Measurements from ENCODE around the gene ACSBG1. TPM values are rescaled to one million over a fixed set of nuclear protein-coding genes. Genes with fewer than 3 reads are reported as not detected.
"Not testable (repeated sequence)": the region's sequence is repeated elsewhere in the genome, so short reads cannot be mapped to it uniquely, and the experiment has no call there.

Gene ACSBG1
- total RNA-seq, 1 donor from 2014 or later, result under 0.01 TPM

GRCh38 chr15:78256044-78256437 is 21.7 kb upstream of the ACSBG1 start:
- Histone ChIP-seq H3K4me3 (ENCODE audit: low read length in 3 of 3) (no peak overlapping the region), H3K9ac (ENCODE audit: low read depth in 1 of 3, low read length in 3 of 3) (no peak overlapping the region), H3K27ac (ENCODE audit: low read depth, low read length) (no peak overlapping the region), H3K27me3 (ENCODE audit: control insufficient read depth in 3 of 3, insufficient read depth in 3 of 3, low read length in 3 of 3) (no peaks in the 10 kb centered on the region), H3K4me1 (ENCODE audit: control insufficient read depth in 3 of 3, insufficient read depth in 3 of 3, low read length in 3 of 3) (no peaks in the 10 kb centered on the region), H3K36me3 (ENCODE audit: control insufficient read depth in 3 of 3, insufficient read depth in 3 of 3, low read length in 3 of 3) (no peaks in the 10 kb centered on the region), H3K9me3 (ENCODE audit: control insufficient read depth in 3 of 3, low read length in 3 of 3) (no peaks in the 10 kb centered on the region)

- Histone ChIP-seq H3K36me3 (ENCODE audit: control insufficient read depth in 3 of 3, insufficient read depth in 3 of 3, low read length in 3 of 3) (no peaks in the 10 kb centered on the region), H3K9me3 (ENCODE audit: control insufficient read depth in 3 of 3, low read length in 3 of 3) (no peaks in the 10 kb centered on the region), H3K4me1 (ENCODE audit: control insufficient read depth in 3 of 3, insufficient read depth in 3 of 3, low read length in 3 of 3) (no peaks in the 10 kb centered on the region), H3K4me3 (ENCODE audit: low read length in 3 of 3) (no peak overlapping the region), H3K9ac (ENCODE audit: low read depth in 1 of 3, low read length in 3 of 3) (no peak overlapping the region), H3K27ac (ENCODE audit: low read depth, low read length) (no peak overlapping the region), H3K27me3 (ENCODE audit: control insufficient read depth in 3 of 3, insufficient read depth in 3 of 3, low read length in 3 of 3) (no peaks in the 10 kb centered on the region)
Observed at GRCh38 chr15:78255421-78256043, 21.2 kb upstream of the ACSBG1 start.

GRCh38 chr15:78251136-78251535 is 16.8 kb upstream of the ACSBG1 start:
- Histone ChIP-seq H3K36me3 (ENCODE audit: control insufficient read depth in 3 of 3, insufficient read depth in 3 of 3, low read length in 3 of 3) (no peaks in the 10 kb centered on the region), H3K9ac (ENCODE audit: low read depth in 1 of 3, low read length in 3 of 3) (no peak overlapping the region), H3K27me3 (ENCODE audit: control insufficient read depth in 3 of 3, insufficient read depth in 3 of 3, low read length in 3 of 3) (no peaks in the 10 kb centered on the region), H3K9me3 (ENCODE audit: control insufficient read depth in 3 of 3, low read length in 3 of 3) (no peaks in the 10 kb centered on the region), H3K4me1 (ENCODE audit: control insufficient read depth in 3 of 3, insufficient read depth in 3 of 3, low read length in 3 of 3) (peaks cover 0 to 7% (median 5%) of the 10 kb centered on the region in 3 donors), H3K4me3 (ENCODE audit: low read length in 3 of 3) (no peak overlapping the region), H3K27ac (ENCODE audit: low read depth, low read length) (no peak overlapping the region)

- Histone ChIP-seq H3K9me3 (ENCODE audit: control insufficient read depth in 3 of 3, low read length in 3 of 3) (no peaks in the 10 kb centered on the region), H3K27ac (ENCODE audit: low read depth, low read length) (no peak overlapping the region), H3K9ac (ENCODE audit: low read depth in 1 of 3, low read length in 3 of 3) (no peak overlapping the region)
Observed at GRCh38 chr15:78249131-78249530, 14.8 kb upstream of the ACSBG1 start.

GRCh38 chr15:78247911-78248310 is 13.5 kb upstream of the ACSBG1 start:
- Histone ChIP-seq H3K4me1 (ENCODE audit: control insufficient read depth in 3 of 3, insufficient read depth in 3 of 3, low read length in 3 of 3) (peaks cover 0 to 14% (median 5%) of the 10 kb centered on the region in 3 donors), H3K9ac (ENCODE audit: low read depth in 1 of 3, low read length in 3 of 3) (no peak overlapping the region), H3K4me3 (ENCODE audit: low read length in 3 of 3) (no peak overlapping the region), H3K27me3 (ENCODE audit: control insufficient read depth in 3 of 3, insufficient read depth in 3 of 3, low read length in 3 of 3) (no peaks in the 10 kb centered on the region), H3K9me3 (ENCODE audit: control insufficient read depth in 3 of 3, low read length in 3 of 3) (no peaks in the 10 kb centered on the region), H3K36me3 (ENCODE audit: control insufficient read depth in 3 of 3, insufficient read depth in 3 of 3, low read length in 3 of 3) (no peaks in the 10 kb centered on the region), H3K27ac (ENCODE audit: low read depth, low read length) (no peak overlapping the region)

More at GRCh38 chr15:78249131-78249530, 14.8 kb upstream of the ACSBG1 start:
- Histone ChIP-seq H3K4me1 (ENCODE audit: control insufficient read depth in 3 of 3, insufficient read depth in 3 of 3, low read length in 3 of 3) (peaks cover 0 to 7% (median 5%) of the 10 kb centered on the region in 3 donors), H3K4me3 (ENCODE audit: low read length in 3 of 3) (no peak overlapping the region), H3K36me3 (ENCODE audit: control insufficient read depth in 3 of 3, insufficient read depth in 3 of 3, low read length in 3 of 3) (no peaks in the 10 kb centered on the region), H3K27me3 (ENCODE audit: control insufficient read depth in 3 of 3, insufficient read depth in 3 of 3, low read length in 3 of 3) (no peaks in the 10 kb centered on the region)

GRCh38 chr15:78245976-78246620 is 11.7 kb upstream of the ACSBG1 start:
- not testable (repeated sequence) for H3K4me3 ChIP-seq (ENCODE audit: low read length in 3 of 3); H3K27me3 ChIP-seq (ENCODE audit: control insufficient read depth in 3 of 3, insufficient read depth in 3 of 3, low read length in 3 of 3); H3K27ac ChIP-seq (ENCODE audit: low read depth, low read length); H3K36me3 ChIP-seq (ENCODE audit: control insufficient read depth in 3 of 3, insufficient read depth in 3 of 3, low read length in 3 of 3); H3K9me3 ChIP-seq (ENCODE audit: control insufficient read depth in 3 of 3, low read length in 3 of 3); H3K9ac ChIP-seq (ENCODE audit: low read depth in 1 of 3, low read length in 3 of 3)
- peaks cover 0 to 14% (median 5%) of the 10 kb centered on the region in 3 donors for H3K4me1 ChIP-seq (ENCODE audit: control insufficient read depth in 3 of 3, insufficient read depth in 3 of 3, low read length in 3 of 3)

GRCh38 chr15:78245392-78245791 is 11.0 kb upstream of the ACSBG1 start:
- not testable (repeated sequence) for H3K27ac ChIP-seq (ENCODE audit: low read depth, low read length); H3K9me3 ChIP-seq (ENCODE audit: control insufficient read depth in 3 of 3, low read length in 3 of 3); H3K9ac ChIP-seq (ENCODE audit: low read depth in 1 of 3, low read length in 3 of 3); H3K4me3 ChIP-seq (ENCODE audit: low read length in 3 of 3); H3K27me3 ChIP-seq (ENCODE audit: control insufficient read depth in 3 of 3, insufficient read depth in 3 of 3, low read length in 3 of 3); H3K36me3 ChIP-seq (ENCODE audit: control insufficient read depth in 3 of 3, insufficient read depth in 3 of 3, low read length in 3 of 3)
- H3K4me1 ChIP-seq (ENCODE audit: control insufficient read depth in 3 of 3, insufficient read depth in 3 of 3, low read length in 3 of 3), result peaks cover 0 to 14% (median 5%) of the 10 kb centered on the region in 3 donors

- no peaks in the 10 kb centered on the region for H3K9me3 ChIP-seq (ENCODE audit: control insufficient read depth in 3 of 3, low read length in 3 of 3)
- H3K4me1 ChIP-seq (ENCODE audit: control insufficient read depth in 3 of 3, insufficient read depth in 3 of 3, low read length in 3 of 3), result peaks cover 0 to 17% (median 7%) of the 10 kb centered on the region in 3 donors
- no peaks in the 10 kb centered on the region for H3K27me3 ChIP-seq (ENCODE audit: control insufficient read depth in 3 of 3, insufficient read depth in 3 of 3, low read length in 3 of 3)
- H3K27ac ChIP-seq (ENCODE audit: low read depth, low read length), result no peak overlapping the region
- no peak overlapping the region for H3K4me3 ChIP-seq (ENCODE audit: low read length in 3 of 3)
- no peak overlapping the region for H3K9ac ChIP-seq (ENCODE audit: low read depth in 1 of 3, low read length in 3 of 3)
- no peaks in the 10 kb centered on the region for H3K36me3 ChIP-seq (ENCODE audit: control insufficient read depth in 3 of 3, insufficient read depth in 3 of 3, low read length in 3 of 3)
Observed at GRCh38 chr15:78244893-78245292, 10.5 kb upstream of the ACSBG1 start.

- no peaks in the 10 kb centered on the region for H3K36me3 ChIP-seq (ENCODE audit: control insufficient read depth in 3 of 3, insufficient read depth in 3 of 3, low read length in 3 of 3)
- H3K9ac ChIP-seq (ENCODE audit: low read depth in 1 of 3, low read length in 3 of 3), result no peak overlapping the region
Observed at GRCh38 chr15:78244101-78244500, 9.7 kb upstream of the ACSBG1 start.

GRCh38 chr15:78243491-78243941 is 9.2 kb upstream of the ACSBG1 start:
- no peak overlapping the region for H3K27ac ChIP-seq (ENCODE audit: low read depth, low read length)
- peak overlapping the region in 1 of 3 donors; percentile 25 for H3K9ac ChIP-seq (ENCODE audit: low read depth in 1 of 3, low read length in 3 of 3)
- no peaks in the 10 kb centered on the region for H3K27me3 ChIP-seq (ENCODE audit: control insufficient read depth in 3 of 3, insufficient read depth in 3 of 3, low read length in 3 of 3)
- no peak overlapping the region for H3K4me3 ChIP-seq (ENCODE audit: low read length in 3 of 3)
- H3K4me1 ChIP-seq (ENCODE audit: control insufficient read depth in 3 of 3, insufficient read depth in 3 of 3, low read length in 3 of 3), result peaks cover 0 to 12% (median 5%) of the 10 kb centered on the region in 3 donors
- H3K9me3 ChIP-seq (ENCODE audit: control insufficient read depth in 3 of 3, low read length in 3 of 3), result no peaks in the 10 kb centered on the region
- H3K36me3 ChIP-seq (ENCODE audit: control insufficient read depth in 3 of 3, insufficient read depth in 3 of 3, low read length in 3 of 3), result no peaks in the 10 kb centered on the region

More at GRCh38 chr15:78244101-78244500, 9.7 kb upstream of the ACSBG1 start:
- peaks cover 0 to 13% (median 5%) of the 10 kb centered on the region in 3 donors for H3K4me1 ChIP-seq (ENCODE audit: control insufficient read depth in 3 of 3, insufficient read depth in 3 of 3, low read length in 3 of 3)
- no peaks in the 10 kb centered on the region for H3K27me3 ChIP-seq (ENCODE audit: control insufficient read depth in 3 of 3, insufficient read depth in 3 of 3, low read length in 3 of 3)
- no peak overlapping the region for H3K27ac ChIP-seq (ENCODE audit: low read depth, low read length)
- no peaks in the 10 kb centered on the region for H3K9me3 ChIP-seq (ENCODE audit: control insufficient read depth in 3 of 3, low read length in 3 of 3)
- no peak overlapping the region for H3K4me3 ChIP-seq (ENCODE audit: low read length in 3 of 3)

All from skeletal muscle tissue (tissue), 4 donors.